Lower leg skin (tissue), 3 donors: Measurements from ENCODE around the gene MUC4.

Experiments used
- POLR2A ChIP-seq, 2 donors: fragments of 450-650 bp; IDR thresholded peaks; one replicate each; pipeline ENCODE4 v1.6.1; 2016 to 2017; ENCODE audit warnings: antibody characterized with exemption in 2 of 2, mild to moderate bottlenecking in 1 of 2, moderate library complexity in 1 of 2
- TF ChIP-seq, protein P1 (sequence below), 3 donors: fragments of 450-650 bp; IDR thresholded peaks; one replicate each; pipeline ENCODE4 v1.5.1; 2016; ENCODE audit warnings: antibody characterized with exemption in 3 of 3, mild to moderate bottlenecking in 3 of 3, moderate library complexity in 2 of 3

DNA sequence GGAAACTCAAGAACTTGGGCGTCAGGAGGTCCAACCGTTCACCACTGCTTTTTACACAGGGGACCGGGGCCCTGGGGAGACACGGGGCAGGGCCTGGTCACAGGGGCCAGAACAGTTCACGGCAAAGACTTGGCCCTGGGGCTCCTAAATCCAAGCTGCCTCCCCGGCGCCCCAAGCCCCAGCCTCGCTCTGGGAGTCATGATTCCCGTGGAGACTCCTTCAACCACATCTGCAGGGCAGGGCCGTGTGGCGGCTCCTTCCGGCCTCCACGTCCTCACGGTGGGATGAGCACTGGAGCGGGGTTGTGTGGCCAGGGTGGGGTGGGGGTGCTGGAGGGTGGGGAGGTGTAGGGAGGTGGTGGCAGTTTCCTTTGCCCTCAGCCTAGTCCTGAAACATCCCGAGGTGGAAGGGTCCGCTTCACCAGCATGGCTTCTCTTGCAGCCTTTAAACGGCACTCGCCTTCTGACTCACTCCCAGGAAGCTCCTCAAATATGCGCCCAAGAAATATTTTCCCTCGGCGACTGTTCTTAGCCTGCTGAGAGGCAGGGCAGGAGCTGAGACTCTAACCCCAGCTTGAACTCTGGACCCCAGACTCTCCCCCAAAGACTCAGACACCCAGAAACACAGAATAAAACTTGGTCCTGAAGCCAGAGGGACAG, 1.8 kb downstream of the MUC4 start:
- TF ChIP-seq, protein P1, sequence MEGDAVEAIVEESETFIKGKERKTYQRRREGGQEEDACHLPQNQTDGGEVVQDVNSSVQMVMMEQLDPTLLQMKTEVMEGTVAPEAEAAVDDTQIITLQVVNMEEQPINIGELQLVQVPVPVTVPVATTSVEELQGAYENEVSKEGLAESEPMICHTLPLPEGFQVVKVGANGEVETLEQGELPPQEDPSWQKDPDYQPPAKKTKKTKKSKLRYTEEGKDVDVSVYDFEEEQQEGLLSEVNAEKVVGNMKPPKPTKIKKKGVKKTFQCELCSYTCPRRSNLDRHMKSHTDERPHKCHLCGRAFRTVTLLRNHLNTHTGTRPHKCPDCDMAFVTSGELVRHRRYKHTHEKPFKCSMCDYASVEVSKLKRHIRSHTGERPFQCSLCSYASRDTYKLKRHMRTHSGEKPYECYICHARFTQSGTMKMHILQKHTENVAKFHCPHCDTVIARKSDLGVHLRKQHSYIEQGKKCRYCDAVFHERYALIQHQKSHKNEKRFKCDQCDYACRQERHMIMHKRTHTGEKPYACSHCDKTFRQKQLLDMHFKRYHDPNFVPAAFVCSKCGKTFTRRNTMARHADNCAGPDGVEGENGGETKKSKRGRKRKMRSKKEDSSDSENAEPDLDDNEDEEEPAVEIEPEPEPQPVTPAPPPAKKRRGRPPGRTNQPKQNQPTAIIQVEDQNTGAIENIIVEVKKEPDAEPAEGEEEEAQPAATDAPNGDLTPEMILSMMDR (IDR thresholded peaks at IDR 0.05) = no peak
- no peak for TF ChIP-seq POLR2A (IDR thresholded peaks at IDR 0.05)
